ENCODE data around the gene LPCAT1.

DNA sequence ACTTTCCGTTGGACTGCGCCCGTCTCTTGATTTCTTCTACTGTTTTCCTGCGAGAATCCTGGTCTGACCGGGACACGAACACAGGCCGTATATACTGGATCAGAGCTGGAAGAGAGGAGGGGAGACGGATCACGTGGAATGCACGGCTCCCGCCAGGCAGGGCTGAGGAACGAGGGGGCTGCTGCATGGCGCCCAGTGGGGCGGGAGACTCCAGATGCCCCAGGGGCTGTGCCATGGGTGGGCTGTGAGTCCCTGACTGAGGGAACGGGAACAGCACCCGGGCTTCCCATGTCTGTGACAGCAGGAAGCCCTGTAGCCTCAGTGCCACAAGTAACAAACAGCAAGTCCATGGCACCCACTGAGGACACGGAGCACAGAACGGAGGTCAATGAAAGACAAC is 34.0 kb downstream of the LPCAT1 start:
- TF ChIP-seq, protein P1, sequence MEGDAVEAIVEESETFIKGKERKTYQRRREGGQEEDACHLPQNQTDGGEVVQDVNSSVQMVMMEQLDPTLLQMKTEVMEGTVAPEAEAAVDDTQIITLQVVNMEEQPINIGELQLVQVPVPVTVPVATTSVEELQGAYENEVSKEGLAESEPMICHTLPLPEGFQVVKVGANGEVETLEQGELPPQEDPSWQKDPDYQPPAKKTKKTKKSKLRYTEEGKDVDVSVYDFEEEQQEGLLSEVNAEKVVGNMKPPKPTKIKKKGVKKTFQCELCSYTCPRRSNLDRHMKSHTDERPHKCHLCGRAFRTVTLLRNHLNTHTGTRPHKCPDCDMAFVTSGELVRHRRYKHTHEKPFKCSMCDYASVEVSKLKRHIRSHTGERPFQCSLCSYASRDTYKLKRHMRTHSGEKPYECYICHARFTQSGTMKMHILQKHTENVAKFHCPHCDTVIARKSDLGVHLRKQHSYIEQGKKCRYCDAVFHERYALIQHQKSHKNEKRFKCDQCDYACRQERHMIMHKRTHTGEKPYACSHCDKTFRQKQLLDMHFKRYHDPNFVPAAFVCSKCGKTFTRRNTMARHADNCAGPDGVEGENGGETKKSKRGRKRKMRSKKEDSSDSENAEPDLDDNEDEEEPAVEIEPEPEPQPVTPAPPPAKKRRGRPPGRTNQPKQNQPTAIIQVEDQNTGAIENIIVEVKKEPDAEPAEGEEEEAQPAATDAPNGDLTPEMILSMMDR (IDR thresholded peaks at IDR 0.05; ENCODE audit: insufficient read depth, low read depth, low read length): no peak
- TF ChIP-seq EZH2 (IDR thresholded peaks at IDR 0.05; ENCODE audit: insufficient read depth, low read length): no peak
